OCI-LY3 (cell line): Measurements from ENCODE around the gene TSPAN15.

Source experiments
- CTCF ChIP-seq: fragments of 200-600, 300-600 bp; sonication (generic); IDR thresholded peaks from 2 replicates; pipeline ENCODE4 v1.5.1; 2014; ENCODE audit warnings: antibody characterized with exemption, low read length, low read depth
- EZH2phosphoT487 ChIP-seq: fragments of 200-600 bp; shearing (Covaris generic); IDR thresholded peaks from 2 replicates; pipeline ENCODE4 v1.6.1; 2018; ENCODE audit warnings: antibody characterized with exemption, mixed run types, low read depth

- TF ChIP-seq CTCF, result no peak
- TF ChIP-seq EZH2phosphoT487, result no peak
These were observed 28.8 kb downstream of the TSPAN15 start for GRCh38 chr10:69480068-69480412.
